Putamen (tissue), 1 donor: ENCODE data around the gene IGDCC3.
"Not testable (repeated sequence)": the region's sequence is repeated elsewhere in the genome, so short reads cannot be mapped to it uniquely, and the experiment has no call there.

ENCODE experiments used
- DNase-seq: peaks from one replicate; pipeline ENCODE4 v3.0.0-alpha.2; 2016; ENCODE audit warnings: low spot score

IGDCC3 gene

GRCh38 chr15:65405791-65406423, 28.1 kb upstream of the IGDCC3 start:
- DNase-seq, result no peak

DNA sequence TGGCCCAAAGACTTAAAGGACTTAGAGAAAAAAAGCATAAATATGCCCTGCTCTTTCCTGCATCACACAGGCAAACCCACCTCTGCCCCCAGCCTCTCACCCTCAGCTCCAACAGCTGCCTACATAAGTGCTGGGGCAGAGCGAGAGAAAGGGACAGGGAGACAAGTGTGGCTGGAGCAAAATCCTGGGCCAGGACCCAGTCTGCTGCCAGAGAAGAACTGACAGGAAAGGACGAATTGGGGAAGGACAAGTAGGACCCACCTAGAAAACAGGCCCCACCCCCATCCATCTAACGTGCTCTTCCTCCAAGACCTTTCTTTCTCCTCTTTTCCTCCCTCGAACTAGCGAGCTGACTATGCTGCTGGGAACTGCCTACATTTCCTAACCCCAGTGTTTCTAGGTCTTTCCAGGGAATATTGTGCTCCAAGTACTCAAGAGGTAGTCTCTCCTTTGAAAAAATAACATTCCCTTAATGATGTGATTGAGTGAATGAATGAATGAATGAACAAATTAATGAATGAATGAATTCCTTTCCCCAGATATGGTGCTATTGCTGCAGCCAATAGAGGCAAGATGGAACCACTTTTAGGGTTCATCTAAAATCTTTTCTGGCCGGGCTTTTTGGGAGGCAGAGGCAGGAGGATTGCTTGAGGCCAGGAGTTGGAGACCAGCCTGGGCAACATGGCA, 26.5 kb upstream of the IGDCC3 start:
- DNase-seq, result no peak

DNA sequence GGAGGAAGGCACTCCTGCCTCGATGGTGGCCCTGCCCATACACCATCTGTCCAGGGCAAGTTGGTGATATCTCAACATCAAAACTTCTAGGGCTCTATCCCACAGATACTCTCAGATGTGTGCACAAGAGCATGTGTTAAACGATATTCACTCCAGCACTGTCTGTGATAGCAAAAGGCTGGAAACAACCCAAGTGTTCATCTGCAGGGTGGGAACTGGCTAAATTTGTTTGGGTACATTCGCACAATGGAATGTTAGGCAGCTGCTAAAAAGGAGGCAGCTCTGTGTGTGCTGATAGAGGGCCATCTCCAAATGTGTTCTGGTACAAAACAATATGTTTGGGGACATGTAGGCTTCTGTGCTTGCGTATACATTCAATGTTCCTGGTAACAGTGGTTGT, 25.2 kb upstream of the IGDCC3 start:
- no peak for DNase-seq

- DNase-seq, result no peak
Observed at GRCh38 chr15:65401611-65402240, 23.9 kb upstream of the IGDCC3 start.

DNA sequence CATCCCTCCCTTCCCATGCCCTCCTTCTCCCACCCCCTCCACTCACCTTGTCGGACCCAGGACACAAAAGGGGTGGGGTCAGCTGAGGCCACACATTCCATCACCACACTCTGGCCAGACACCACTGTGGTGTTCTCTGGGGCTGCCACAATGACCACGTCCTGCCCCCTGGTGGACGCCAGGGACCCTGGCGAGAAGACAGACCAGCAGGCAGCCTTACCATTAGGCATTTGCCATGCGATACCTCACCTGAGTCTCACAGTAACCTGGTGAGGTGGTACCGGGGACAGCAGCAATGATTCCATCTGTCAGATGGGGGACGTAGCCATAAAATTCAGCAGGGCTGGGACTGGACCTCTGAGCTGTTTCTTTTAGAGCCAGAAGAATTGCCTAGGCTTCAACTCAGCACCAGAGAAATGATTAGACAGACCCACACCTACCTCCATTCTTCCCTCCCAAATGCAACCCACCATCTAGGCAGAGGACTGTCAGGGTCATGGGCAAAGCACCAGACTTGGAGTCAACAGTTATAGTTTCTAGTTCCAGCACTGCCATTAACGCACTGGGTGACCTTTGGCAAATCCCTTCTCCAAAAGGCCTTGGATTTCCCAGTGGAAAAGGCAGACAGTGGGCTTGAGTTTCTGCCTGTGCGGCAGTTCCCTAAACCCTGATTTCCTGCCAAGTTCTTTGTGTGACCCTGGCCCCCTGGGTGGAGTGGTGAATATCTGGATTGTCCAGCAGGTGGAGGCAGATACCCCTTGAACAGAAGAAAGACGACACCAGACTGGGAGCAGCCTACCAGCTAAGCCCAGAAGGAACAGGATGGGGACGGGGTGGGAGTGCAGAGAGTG, 23.2 kb upstream of the IGDCC3 start:
- no peak for DNase-seq

DNA sequence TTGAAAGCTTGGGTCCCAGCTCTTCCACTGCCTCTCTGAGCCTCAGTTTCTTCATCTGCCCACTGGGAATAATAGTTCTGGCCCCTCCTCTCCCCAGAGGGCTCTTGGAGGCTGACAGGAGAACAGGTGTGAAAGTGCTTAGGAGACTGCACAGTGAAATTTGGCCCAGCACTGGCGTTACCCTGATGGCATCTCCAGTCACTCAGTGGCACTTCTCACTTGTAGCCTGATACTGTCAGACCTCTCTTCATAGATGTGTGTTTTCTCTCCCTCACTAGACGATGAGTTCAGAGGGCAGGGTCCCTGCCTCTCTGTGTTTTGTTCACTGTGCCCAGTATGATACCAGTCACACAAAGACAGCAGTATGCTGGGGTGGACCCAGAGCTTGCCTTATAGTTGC, 22.2 kb upstream of the IGDCC3 start:
- no peak for DNase-seq

- DNase-seq, result no peak
Observed at GRCh38 chr15:65399001-65399706, 21.4 kb upstream of the IGDCC3 start.

GRCh38 chr15:65398486-65398885, 20.7 kb upstream of the IGDCC3 start:
- DNase-seq, result not testable (repeated sequence)

- DNase-seq, result no peak
Observed at GRCh38 chr15:65396965-65397317, 19.1 kb upstream of the IGDCC3 start.

DNA sequence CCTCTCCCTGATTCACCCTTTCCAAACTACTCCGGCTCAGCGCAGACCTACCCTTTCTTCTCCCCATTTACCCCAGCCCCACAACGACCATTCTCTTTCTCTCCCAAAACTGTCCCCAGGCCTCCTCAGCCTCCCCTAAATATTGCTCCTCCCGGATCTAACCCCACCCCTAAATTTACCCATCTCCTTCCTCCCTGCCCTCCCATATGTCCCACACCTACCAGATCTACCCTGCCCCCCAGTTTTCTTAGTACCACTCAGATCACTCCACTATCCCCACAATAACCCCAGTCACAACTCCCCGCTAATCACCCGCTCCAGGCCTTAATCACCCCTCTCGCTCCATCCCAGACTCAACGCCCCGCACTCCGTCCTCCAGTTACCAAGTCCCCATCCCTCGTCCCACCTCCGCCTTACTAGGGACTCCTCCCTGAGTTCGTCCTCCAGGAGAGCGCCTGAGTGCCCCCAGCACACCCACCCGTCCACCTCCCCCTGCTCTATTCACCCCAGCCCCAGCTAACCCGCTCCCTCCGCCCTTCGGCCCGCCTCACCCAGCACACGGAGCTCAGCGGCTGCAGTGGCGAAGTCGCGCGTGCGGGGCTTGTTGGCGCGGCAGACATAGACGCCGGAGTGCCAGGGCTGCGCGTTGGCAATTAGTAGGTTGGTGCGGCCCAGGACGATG, 18.6 kb upstream of the IGDCC3 start:
- DNase-seq, result no peak

GRCh38 chr15:65395567-65396202, 17.9 kb upstream of the IGDCC3 start:
- DNase-seq, result no peak

DNA sequence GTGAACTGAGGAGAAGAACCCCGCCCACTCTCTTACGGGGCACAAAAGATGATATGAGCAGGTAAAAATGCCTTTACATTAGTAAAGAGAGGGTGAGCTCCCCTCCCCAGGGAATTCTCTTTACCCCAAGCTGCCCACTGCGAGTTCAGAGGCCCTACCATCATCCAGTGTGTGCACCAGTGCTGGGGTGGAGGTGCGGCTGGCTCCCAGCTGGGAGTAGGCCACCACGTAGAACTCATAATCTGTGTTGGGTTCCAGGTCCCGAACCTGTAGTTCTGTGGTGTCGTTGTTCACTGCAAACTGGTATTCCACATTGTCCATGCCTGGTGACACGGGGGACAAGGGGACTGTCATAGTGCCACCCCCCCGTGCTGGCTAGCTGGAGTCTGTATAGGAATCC, 17.1 kb upstream of the IGDCC3 start:
- DNase-seq, result no peak

DNA sequence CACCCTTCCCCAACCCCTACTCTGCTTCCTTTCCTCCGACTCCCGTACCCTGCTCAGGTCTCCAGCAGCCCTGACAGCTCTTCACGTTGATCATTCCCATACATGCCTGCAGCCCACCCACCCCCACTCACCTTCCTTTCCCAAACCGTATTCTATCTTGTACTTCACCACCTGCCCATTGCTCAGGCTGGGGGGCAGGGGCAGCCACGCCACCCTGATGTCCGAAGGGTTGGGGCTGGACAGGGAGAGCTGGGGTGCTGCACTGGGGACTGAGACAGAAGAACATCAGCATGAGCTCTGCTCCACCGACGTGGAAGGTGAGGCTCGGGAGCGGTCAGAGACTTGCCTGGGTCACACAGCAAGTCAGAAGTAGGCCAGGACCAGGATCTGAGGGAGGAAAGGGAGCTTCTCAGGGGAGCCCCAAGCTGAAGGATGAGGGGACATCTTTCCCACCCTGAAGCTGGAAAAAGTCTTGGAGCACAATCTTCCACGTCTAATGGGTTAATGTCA, 16.5 kb upstream of the IGDCC3 start:
- DNase-seq, result no peak

- no peak for DNase-seq
Observed at GRCh38 chr15:65393557-65393956, 15.8 kb upstream of the IGDCC3 start.

DNA sequence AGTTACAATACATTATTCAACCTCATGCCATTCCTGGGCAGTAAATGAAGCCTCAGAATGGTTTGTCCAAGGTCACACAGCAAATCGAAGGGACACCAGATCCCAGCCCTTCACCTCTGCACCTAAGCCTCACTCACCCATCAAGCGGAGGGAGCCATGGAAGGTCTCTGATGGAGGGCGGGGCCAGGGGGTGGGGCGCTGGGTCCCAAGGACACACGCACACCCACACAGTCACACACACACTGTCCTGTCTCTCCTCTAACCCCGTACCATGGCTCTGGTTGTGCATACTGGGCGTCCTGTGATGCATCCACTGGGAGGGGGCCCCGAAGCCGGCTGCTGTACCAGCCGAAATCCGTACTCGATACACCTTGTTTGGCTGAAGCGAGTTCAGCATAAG, 15.3 kb upstream of the IGDCC3 start:
- no peak for DNase-seq

DNA sequence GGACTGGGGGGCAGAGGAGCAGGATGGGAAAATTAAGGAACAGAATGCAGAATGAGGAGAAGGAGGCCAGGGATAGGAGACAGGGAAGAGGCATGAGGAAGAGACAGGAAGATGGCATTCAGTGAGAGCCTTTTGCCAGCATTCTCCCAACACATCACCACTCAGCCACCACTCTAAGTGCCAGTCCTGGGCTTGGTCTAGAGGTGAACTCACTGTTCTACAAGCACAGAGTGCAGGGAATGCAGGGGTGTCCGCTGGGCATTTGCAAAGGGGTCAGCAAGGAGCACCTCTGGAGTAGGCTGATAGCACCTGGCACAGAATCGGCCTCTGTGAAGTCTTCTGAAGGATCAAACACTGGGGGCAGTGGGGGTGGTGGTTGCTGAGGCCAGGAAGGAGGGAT, 14.6 kb upstream of the IGDCC3 start:
- no peak for DNase-seq

DNA sequence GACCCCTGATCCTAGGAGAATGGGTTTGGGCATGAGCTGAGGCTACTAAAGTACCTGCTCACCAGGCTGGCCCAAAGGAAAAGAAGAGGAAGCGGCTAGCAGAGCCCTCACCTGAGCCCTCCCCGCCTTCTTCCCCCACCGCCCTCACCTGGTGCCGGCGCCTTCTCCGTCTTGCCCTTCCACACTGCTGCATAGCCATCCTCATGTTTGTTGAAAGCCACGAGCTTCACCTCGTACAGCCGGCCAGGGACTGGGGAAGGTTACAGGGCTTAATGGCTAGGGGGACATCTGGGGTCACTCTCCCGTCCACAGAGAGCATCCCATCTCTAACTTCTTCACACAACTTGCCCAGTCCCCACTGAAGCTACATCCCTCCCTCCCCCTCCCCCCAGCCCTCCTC, 13.9 kb upstream of the IGDCC3 start:
- no peak for DNase-seq

DNA sequence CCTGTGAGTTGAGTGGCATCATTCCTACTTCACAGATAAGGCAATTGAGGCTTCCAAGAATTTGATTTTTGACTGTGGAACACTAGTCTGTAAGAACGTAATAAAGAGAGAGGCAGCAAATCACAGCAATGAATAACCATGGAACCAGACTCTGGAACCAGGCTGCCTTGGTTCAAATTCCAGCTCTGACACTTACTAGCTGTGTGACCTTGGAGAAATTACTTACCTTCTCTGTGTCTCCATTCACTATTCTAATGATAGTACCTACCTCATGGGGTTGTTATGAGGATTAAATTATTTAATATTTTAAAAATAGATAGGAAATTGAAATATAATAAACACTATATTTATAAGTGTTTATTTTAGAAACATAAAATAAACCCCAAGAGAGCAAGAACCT, 12.6 kb upstream of the IGDCC3 start:
- DNase-seq, result no peak

DNA sequence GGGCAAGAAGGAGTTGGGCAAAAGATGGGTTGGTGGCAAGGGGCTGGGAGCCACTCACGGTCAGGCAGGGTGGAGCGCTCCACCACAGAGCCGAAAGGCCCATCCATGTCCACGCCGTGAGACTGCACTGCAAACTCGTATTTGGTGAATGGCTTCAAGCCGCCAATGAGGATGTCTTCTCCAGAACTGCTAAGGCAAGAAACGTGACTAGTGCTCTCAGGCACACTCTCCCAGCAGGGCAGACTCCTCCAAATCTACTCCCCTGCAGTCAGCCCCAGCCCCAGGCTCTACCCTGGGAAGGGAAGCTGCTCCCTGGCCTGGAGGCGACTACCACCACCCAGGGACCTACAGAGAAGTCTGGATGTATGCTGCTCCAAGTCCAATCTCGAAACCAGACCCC, 11.4 kb upstream of the IGDCC3 start:
- no peak for DNase-seq

DNA sequence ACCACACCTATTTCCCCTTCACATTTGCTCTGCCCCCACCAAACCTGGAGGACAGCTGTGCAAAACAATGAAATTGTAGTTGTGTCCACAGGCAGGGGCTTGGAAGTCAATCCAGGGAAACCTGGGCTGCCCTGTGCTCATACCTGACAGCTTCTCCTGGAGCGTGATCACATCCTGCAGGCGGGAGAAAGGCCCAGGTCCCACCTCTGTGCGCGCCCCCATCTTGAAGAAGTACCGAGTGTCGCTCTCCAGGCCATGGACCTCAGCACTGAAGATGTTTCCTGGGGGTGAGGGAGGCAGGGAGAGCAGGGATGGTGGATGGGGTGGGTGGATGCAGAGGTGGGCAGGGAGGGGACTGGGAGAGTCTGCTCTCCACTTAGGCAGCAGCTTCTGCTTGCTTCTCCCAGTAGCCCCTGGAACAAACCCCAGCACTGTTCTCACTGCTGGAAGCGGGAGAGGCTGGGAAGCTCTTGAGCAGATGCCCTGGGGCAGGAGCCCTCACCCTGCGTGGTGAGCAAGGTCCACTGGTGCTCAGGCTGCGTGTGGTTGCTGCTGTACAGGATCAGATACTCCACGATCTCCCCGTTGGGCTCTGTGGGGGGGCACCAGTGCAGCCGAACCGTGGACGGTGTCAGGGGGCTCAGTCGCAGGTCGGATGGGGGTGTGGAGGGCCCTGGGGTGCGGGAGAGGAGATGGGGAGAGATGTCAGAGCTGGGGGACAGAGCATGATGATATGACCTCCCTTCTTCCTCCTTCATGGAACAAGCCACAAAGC, 10.7 kb upstream of the IGDCC3 start:
- no peak for DNase-seq
